Esophagus mucosa (tissue), 1 donor: ENCODE results near the gene PIAS1. TPM values are rescaled to one million over a fixed set of nuclear protein-coding genes. Genes with fewer than 3 reads are reported as not detected.
"Not testable (repeated sequence)": the region's sequence is repeated elsewhere in the genome, so short reads cannot be mapped to it uniquely, and the experiment has no call there.

Source experiments
- ATAC-seq: fragments of 200-7000 bp; cut with Tn5 transposase; one replicate; pipeline ENCODE4 v1.9.1; 2020
- total RNA-seq: library from RNA; stranded (reverse); gene quantifications from one replicate; pipeline ENCODE4 v1.2.4, GENCODE V29; 2023
- donor health status: DM: yes; HTN: yes; CAD: no.

Gene PIAS1
- 24.4 TPM for total RNA-seq

GRCh38 chr15:68053701-68054627 is at the start of gene PIAS1:
Gene PIAS1 (plus strand): TSS chr15:68054315. CDS start chr15:68054327, 12 bp downstream.
- ATAC-seq = peak; percentile 97

- not testable (repeated sequence) for ATAC-seq
These were observed 46.5 kb upstream of the PIAS1 start for GRCh38 chr15:68007642-68008041.

- ATAC-seq = no peak
These were observed 43.6 kb upstream of the PIAS1 start for GRCh38 chr15:68010361-68011153.

- no peak for ATAC-seq
These were observed 41.2 kb upstream of the PIAS1 start for GRCh38 chr15:68012911-68013310.

GRCh38 chr15:68014219-68014618 is 39.9 kb upstream of the PIAS1 start:
- no peak for ATAC-seq

GRCh38 chr15:68015244-68015643 is 38.9 kb upstream of the PIAS1 start:
- no peak for ATAC-seq

- no peak for ATAC-seq
These were observed 36.9 kb upstream of the PIAS1 start for GRCh38 chr15:68017201-68017600.

- ATAC-seq = no peak
These were observed 35.2 kb upstream of the PIAS1 start for GRCh38 chr15:68018797-68019444.

GRCh38 chr15:68019814-68020525 is 34.1 kb upstream of the PIAS1 start:
- ATAC-seq = no peak

GRCh38 chr15:68020685-68021084 is 33.4 kb upstream of the PIAS1 start:
- no peak for ATAC-seq

- no peak for ATAC-seq
These were observed 32.1 kb upstream of the PIAS1 start for GRCh38 chr15:68022061-68022460.

- peak; percentile 32 for ATAC-seq
These were observed 30.6 kb upstream of the PIAS1 start for GRCh38 chr15:68023307-68024101.

- no peak for ATAC-seq
These were observed 28.2 kb upstream of the PIAS1 start for GRCh38 chr15:68025835-68026424.

- no peak for ATAC-seq
These were observed 26.7 kb upstream of the PIAS1 start for GRCh38 chr15:68027388-68027787.

GRCh38 chr15:68028137-68028887 is 25.8 kb upstream of the PIAS1 start:
- no peak for ATAC-seq

GRCh38 chr15:68028888-68029207 is 25.3 kb upstream of the PIAS1 start:
- ATAC-seq = no peak

- ATAC-seq = no peak
These were observed 24.2 kb upstream of the PIAS1 start for GRCh38 chr15:68029959-68030358.

- ATAC-seq = no peak
These were observed 22.7 kb upstream of the PIAS1 start for GRCh38 chr15:68031404-68031803.

- ATAC-seq = no peak
These were observed 21.4 kb upstream of the PIAS1 start for GRCh38 chr15:68032672-68033071.

- ATAC-seq = no peak
These were observed 20.0 kb upstream of the PIAS1 start for GRCh38 chr15:68034081-68034480.
